K562 (cell line): Measurements from ENCODE around the gene CHKB. TPM values are rescaled to one million over a fixed set of nuclear protein-coding genes. Genes with fewer than 3 reads are reported as not detected.

Experiments
- ATAC-seq: fragments of 200-7000 bp; cut with Tn5 transposase; 3 replicates; pipeline ENCODE4 v1.9.1; 2020; ENCODE audit warnings: moderate library complexity
- BruUV-seq: library from RNA; stranded (reverse); fragments of 400-500 nt; replicated peaks from 2 replicates; lab custom pipeline; 2021; lab: Mats Ljungman, UMichigan
- CTCF ChIA-PET: fragments of 300-600 bp; formaldehyde crosslinking; extraction: SDS; loops from one replicate; lab custom pipeline; 2021; ENCODE audit warnings: low intra/inter-chr PET ratio; lab: Yijun Ruan, JAX
- POLR2A ChIA-PET: fragments of 300-600, 350-650 bp; sonication (Branson Sonifier 250); formaldehyde crosslinking; extraction: SDS; loops from one replicate; lab custom pipeline; 2021; ENCODE audit warnings: antibody characterized with exemption, inconsistent platforms; lab: Yijun Ruan, JAX
- DNase-seq, 4 experiments: peaks; one replicate each; pipeline versions ENCODE4 v3.0.0 to v3.0.0-alpha.2; 2011 to 2018; ENCODE audit warnings: low spot score in 3 of 4, mixed read lengths in 3 of 4; ENCODE audit errors: extremely low read depth in 1 of 4
- FAIRE-seq: peaks from 2 replicates; lab custom pipeline; 2011; peaks lifted over from hg19 to GRCh38; lab: Jason Lieb, UNC
- H2AFZ ChIP-seq: 2 replicates; pipeline ENCODE4 v1.6.0; 2011; ENCODE audit warnings: low read depth, low read length, control low read depth, inconsistent platforms
- H3K27ac ChIP-seq: fragments of 200-600 bp; 3 replicates; pipeline ENCODE4 v1.8.0; 2011; ENCODE audit warnings: low read depth, mild to moderate bottlenecking, control low read depth, inconsistent platforms, low read length, moderate library complexity, mixed read lengths; ENCODE audit errors: extremely low read depth
- H3K27me3 ChIP-seq, 2 experiments: fragments of 300-600 bp in 1 of 2; 2 replicates in 1 of 2; 3 replicates in 1 of 2; pipeline versions ENCODE4 v1.6.0 to v1.8.0; 2011; ENCODE audit warnings: inconsistent platforms in 2 of 2, low read length in 2 of 2, mild to moderate bottlenecking in 1 of 2, mixed read lengths in 1 of 2, moderate library complexity in 1 of 2; ENCODE audit not compliant: control insufficient read depth in 2 of 2, insufficient read depth in 2 of 2
- H3K36me3 ChIP-seq: fragments of 300-600 bp; 3 replicates; pipeline ENCODE4 v1.8.0; 2011; ENCODE audit warnings: mild to moderate bottlenecking, low read length, inconsistent platforms; ENCODE audit not compliant: control insufficient read depth, insufficient read depth
- H3K4me1 ChIP-seq, 2 experiments: fragments of 200-600 bp in 1 of 2; replicated peaks in 1 of 2; 2 replicates in 1 of 2; 3 replicates in 1 of 2; pipeline versions ENCODE4 v1.5.1 to v1.8.0; 2011; ENCODE audit warnings: inconsistent platforms in 2 of 2, low read length in 2 of 2, mild to moderate bottlenecking in 1 of 2, mixed read lengths in 1 of 2, moderate library complexity in 1 of 2; ENCODE audit not compliant: control insufficient read depth in 2 of 2, insufficient read depth in 2 of 2
- H3K4me2 ChIP-seq: 2 replicates; pipeline ENCODE4 v1.6.1; 2011; ENCODE audit warnings: low read length, control low read depth, inconsistent platforms, mixed read lengths; ENCODE audit not compliant: insufficient read depth
- H3K4me3 ChIP-seq: fragments of 200-600 bp; sonication (generic), shearing (Covaris generic); 2 replicates; pipeline ENCODE4 v1.5.1; 2016; ENCODE audit warnings: control low read depth, inconsistent platforms
- H3K79me2 ChIP-seq: fragments of 200-600 bp; 3 replicates; pipeline ENCODE4 v1.8.0; 2011; ENCODE audit warnings: low read length, inconsistent platforms; ENCODE audit not compliant: control insufficient read depth, insufficient read depth
- H3K9ac ChIP-seq, 2 experiments: 2 replicates each; pipeline versions ENCODE4 v1.6.0 to v1.6.1; 2011; ENCODE audit warnings: low read depth in 2 of 2, low read length in 2 of 2, control low read depth in 1 of 2, inconsistent platforms in 1 of 2, mild to moderate bottlenecking in 1 of 2, mixed read lengths in 1 of 2; ENCODE audit not compliant: insufficient read depth in 1 of 2
- H3K9me1 ChIP-seq: one replicate; pipeline ENCODE4 v1.6.0; 2011; ENCODE audit warnings: inconsistent platforms, mild to moderate bottlenecking, low read length, moderate library complexity; ENCODE audit not compliant: control insufficient read depth, insufficient read depth
- H3K9me3 ChIP-seq: replicated peaks from 2 replicates; pipeline ENCODE4 v1.5.1; 2011; ENCODE audit warnings: low read depth, low read length, inconsistent platforms; ENCODE audit not compliant: control insufficient read depth, insufficient read depth
- H4K20me1 ChIP-seq: replicated peaks from 2 replicates; pipeline ENCODE4 v1.6.1; 2011; ENCODE audit warnings: low read length, inconsistent platforms, mixed read lengths; ENCODE audit not compliant: control insufficient read depth, insufficient read depth
- NFYB ChIP-seq: IDR thresholded peaks from 2 replicates; pipeline ENCODE4 v1.6.1; 2011; ENCODE audit warnings: mild to moderate bottlenecking, moderate library complexity; ENCODE audit not compliant: insufficient read length; ENCODE audit errors: extremely low read depth
- POLR2G ChIP-seq: fragments of 200-400 bp; formaldehyde crosslinking; IDR thresholded peaks from 2 replicates; pipeline ENCODE4 v1.6.1; 2017; ENCODE audit warnings: low read depth, mild to moderate bottlenecking, antibody characterized with exemption, low read length, moderate library complexity
- PTRF ChIP-seq: fragments of 450-650 bp; IDR thresholded peaks from 2 replicates; pipeline ENCODE4 v1.6.1; 2016; ENCODE audit warnings: mild to moderate bottlenecking, missing genetic modification characterization, missing compliant biosample characterization
- ZKSCAN3 ChIP-seq: fragments of 250-450 bp; sonication (Bioruptor Pico); IDR thresholded peaks from 2 replicates; pipeline ENCODE4 v1.4.0; 2020
- WGBS: fragments of 100-300 bp; shearing (Covaris generic); methylation state at CpG from one replicate; pipeline ENCODE4 v1.1.6; 2016; ENCODE audit warnings: low coverage, mixed read lengths; ENCODE audit not compliant: insufficient coverage; ENCODE audit errors: missing lambda C conversion rate; 5-methylcytosine and 5-hydroxymethylcytosine counted together
- in situ Hi-C: fragments of 300-500 bp; cut with MboI; formaldehyde crosslinking; loops from 4 replicates; pipeline ENCODE4 v1.15.0; 2018; ENCODE audit warnings: inconsistent platforms, mixed read lengths
- intact Hi-C: fragments of 100-400 bp; cut with micrococcal nuclease; formaldehyde crosslinking; loops from 2 replicates; pipeline ENCODE4 v1.14.2; 2022
- polyA plus RNA-seq, 8 experiments: library from polyadenylated mRNA; depleted of rRNA in 4 of 8; stranded (reverse) in 5 of 8; unstranded in 3 of 8; fragments of >200 nt; fragmentation: Nextera tagmentation in 2 of 8; fragmentation: Illumina TruSeq in 1 of 8; extraction: Ambion mirVana in 2 of 8; extraction: Trizol in 1 of 8; gene quantifications; 2 replicates each; pipeline versions ENCODE4 v1.2.1 to v1.2.3, GENCODE V29; 2011 to 2014; ENCODE audit warnings: inconsistent platforms in 1 of 8, missing spikeins in 1 of 8
- total RNA-seq, 7 experiments: library from RNA; depleted of rRNA in 6 of 7; stranded (reverse); fragments of >200 nt in 6 of 7; fragmentation: Illumina TruSeq in 2 of 7; extraction: Trizol in 2 of 7; gene quantifications; 2 replicates each; pipeline versions ENCODE4 v1.2.1 to v1.2.3, GENCODE V29; 2011 to 2021; ENCODE audit warnings: low replicate concordance in 1 of 7
- TF ChIP-seq, protein P1 (sequence below): fragments of 250-450 bp; sonication (Bioruptor Pico); IDR thresholded peaks from 2 replicates; pipeline ENCODE4 v1.8.0; 2022; ENCODE audit warnings: inconsistent platforms
- TF ChIP-seq, protein P2 (sequence below): sonication (generic); formaldehyde crosslinking; IDR thresholded peaks from 2 replicates; pipeline ENCODE4 v1.8.1; 2023; ENCODE audit warnings: mild to moderate bottlenecking, missing genetic modification reagents

CHKB gene
- total and polyA plus RNA-seq, 9 of the 15 experiments (the other 6 are each of a cell fraction or from before 2014, with no cell fraction given), result 2.7 to 31.0 (median 11.0) TPM

DNA sequence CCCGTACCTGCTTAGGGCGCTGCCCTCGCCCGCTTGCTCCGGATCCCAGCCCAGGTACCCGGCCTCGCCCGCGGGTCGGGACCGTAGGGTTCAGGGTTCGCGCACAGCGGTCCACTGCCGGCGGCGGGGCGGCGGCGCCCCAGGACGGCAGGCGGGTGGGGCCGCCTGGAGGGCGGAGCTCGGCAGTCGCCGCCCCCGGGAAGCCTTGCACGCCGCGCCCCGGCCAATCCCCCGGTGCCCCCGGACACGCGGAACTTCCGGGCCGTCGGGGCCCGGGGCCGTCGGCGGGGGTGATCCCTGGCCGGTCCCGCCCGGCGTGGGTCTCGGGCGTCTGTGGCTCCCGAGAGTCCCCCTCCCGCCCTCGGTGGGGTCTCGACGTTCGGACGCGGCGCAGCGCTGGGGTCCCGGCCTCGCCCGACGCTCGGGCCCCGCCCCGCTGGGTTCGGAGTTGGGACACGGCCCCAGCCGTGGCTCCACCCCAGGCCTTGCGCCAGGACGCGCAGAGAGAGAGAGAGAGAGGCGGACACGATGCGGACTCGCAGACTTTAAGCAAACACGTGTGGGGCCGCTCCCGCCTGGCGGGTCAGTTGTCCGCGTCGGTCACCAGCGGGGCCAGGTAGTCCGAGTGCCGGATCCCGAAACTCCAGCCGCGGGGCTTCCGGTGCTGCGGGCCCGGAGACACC is 52.6 kb downstream of the CHKB start, which contains the start of gene TYMP:
Gene TYMP (minus strand): TSS at position 116 of the 683 bp plus-strand sequence. CDS start 303 bp downstream, outside the sequence.
- Histone ChIP-seq H3K4me2 (no peak within 1 kb of the TSS), H3K9ac (no peak within 1 kb of the TSS), H3K9me3 (0 out of 2 replicates have a peak, but pooled peaks cover 2% of the 10 kb centered on the region), H3K4me3 (no peak within 1 kb of the TSS), H4K20me1 (no peaks in the 10 kb centered on the region), H3K27me3 (no peaks in the 10 kb centered on the region), H2AFZ (no peak within 1 kb of the TSS), H3K4me1 (peaks cover 18 to 61% of the 10 kb centered on the region in 2 experiments; a peak in 4 of 5 replicates), H3K9me1 (no peaks in the 10 kb centered on the region), H3K27ac (no peak within 1 kb of the TSS), H3K79me2 (peaks cover 17% of the 10 kb centered on the region; the same call in 2 of the 3 replicates), H3K36me3 (no peaks in the 10 kb centered on the region)
- ChIA-PET CTCF (no interaction called here), POLR2A (no interaction called here)
- WGBS, result 100% methylated on average over 6 of the region's 92 CpGs
- in situ Hi-C loops, result no loop called here
- ATAC-seq (no peak), FAIRE-seq (no peak), DNase-seq (no peak)
- BruUV-seq, result no TSS peak
- intact Hi-C loops, result loop anchor here (5.0 kb wide), 1 partner anchor 32 kb away; the partner anchor contains the start of gene SYCE3
- peak; percentile 27; the same call in 1 of the 2 replicates for TF ChIP-seq POLR2G
- TF ChIP-seq, protein P1, sequence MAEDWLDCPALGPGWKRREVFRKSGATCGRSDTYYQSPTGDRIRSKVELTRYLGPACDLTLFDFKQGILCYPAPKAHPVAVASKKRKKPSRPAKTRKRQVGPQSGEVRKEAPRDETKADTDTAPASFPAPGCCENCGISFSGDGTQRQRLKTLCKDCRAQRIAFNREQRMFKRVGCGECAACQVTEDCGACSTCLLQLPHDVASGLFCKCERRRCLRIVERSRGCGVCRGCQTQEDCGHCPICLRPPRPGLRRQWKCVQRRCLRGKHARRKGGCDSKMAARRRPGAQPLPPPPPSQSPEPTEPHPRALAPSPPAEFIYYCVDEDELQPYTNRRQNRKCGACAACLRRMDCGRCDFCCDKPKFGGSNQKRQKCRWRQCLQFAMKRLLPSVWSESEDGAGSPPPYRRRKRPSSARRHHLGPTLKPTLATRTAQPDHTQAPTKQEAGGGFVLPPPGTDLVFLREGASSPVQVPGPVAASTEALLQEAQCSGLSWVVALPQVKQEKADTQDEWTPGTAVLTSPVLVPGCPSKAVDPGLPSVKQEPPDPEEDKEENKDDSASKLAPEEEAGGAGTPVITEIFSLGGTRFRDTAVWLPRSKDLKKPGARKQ, result no peak
- TF ChIP-seq, protein P2, sequence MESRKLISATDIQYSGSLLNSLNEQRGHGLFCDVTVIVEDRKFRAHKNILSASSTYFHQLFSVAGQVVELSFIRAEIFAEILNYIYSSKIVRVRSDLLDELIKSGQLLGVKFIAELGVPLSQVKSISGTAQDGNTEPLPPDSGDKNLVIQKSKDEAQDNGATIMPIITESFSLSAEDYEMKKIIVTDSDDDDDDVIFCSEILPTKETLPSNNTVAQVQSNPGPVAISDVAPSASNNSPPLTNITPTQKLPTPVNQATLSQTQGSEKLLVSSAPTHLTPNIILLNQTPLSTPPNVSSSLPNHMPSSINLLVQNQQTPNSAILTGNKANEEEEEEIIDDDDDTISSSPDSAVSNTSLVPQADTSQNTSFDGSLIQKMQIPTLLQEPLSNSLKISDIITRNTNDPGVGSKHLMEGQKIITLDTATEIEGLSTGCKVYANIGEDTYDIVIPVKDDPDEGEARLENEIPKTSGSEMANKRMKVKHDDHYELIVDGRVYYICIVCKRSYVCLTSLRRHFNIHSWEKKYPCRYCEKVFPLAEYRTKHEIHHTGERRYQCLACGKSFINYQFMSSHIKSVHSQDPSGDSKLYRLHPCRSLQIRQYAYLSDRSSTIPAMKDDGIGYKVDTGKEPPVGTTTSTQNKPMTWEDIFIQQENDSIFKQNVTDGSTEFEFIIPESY (CRISPR knock-in tag), result peak; percentile 47; the same call in 1 of the 2 replicates
- TF ChIP-seq NFYB, result no peak
- TF ChIP-seq ZKSCAN3 (CRISPR knock-in tag), result no peak
- no peak for TF ChIP-seq PTRF (tag)
